Coronary artery (tissue), 2 donors: ENCODE measurements around the gene LETMD1.

Experiments used
- DNase-seq: peaks from one replicate; pipeline ENCODE4 v3.0.0-alpha.2; 2017; ENCODE audit warnings: low spot score
- H3K27ac ChIP-seq, 2 donors: fragments of 200-600 bp; sonication (generic); one replicate each; pipeline ENCODE4 v1.5.1; 2016 to 2019
- H3K4me3 ChIP-seq: fragments of 200-600 bp; sonication (generic); 2 replicates; pipeline ENCODE4 v1.5.1; 2016; ENCODE audit warnings: mild to moderate bottlenecking, moderate library complexity
- CTCF ChIP-seq: fragments of 200-600 bp; sonication (generic); IDR thresholded peaks from one replicate; pipeline ENCODE4 v1.5.1; 2019; ENCODE audit warnings: antibody characterized with exemption

Gene LETMD1

DNA sequence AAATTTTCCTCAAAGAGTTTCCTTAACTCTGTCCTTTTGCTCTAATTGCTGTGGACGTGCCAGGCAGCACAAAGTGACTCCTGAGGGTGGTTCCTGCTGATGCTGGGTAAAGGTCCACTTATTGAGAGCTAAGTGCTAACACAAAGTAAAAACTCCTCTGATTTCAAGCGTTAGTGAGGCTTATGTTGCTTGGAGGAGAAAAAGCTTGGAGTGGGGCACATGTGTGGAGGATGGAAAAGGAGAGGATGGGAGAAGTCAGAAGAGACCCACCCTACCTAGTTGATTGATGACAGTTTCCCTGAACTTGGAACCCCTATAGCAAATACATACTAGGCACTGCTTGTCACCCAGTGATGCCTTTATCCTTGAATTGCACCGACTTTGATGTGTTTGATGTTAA lies 11.8 kb upstream of the LETMD1 start:
- H3K27ac ChIP-seq, result no peak overlapping the region
- no peak overlapping the region for H3K4me3 ChIP-seq
- no peak for DNase-seq
- no peak for TF ChIP-seq CTCF

GRCh38 chr12:51048661-51049251 lies 629 bp downstream of the LETMD1 start:
- H3K27ac ChIP-seq, result peak overlapping the region; percentile 61 to 98
- TF ChIP-seq CTCF, result no peak
- no peak for DNase-seq
- peak overlapping the region; percentile 90 for H3K4me3 ChIP-seq

GRCh38 chr12:51049525-51049924 lies 1.4 kb downstream of the LETMD1 start:
- TF ChIP-seq CTCF, result no peak
- Histone ChIP-seq H3K4me3 (peak overlapping the region; percentile 90), H3K27ac (no peak overlapping the region)
- DNase-seq, result no peak

DNA sequence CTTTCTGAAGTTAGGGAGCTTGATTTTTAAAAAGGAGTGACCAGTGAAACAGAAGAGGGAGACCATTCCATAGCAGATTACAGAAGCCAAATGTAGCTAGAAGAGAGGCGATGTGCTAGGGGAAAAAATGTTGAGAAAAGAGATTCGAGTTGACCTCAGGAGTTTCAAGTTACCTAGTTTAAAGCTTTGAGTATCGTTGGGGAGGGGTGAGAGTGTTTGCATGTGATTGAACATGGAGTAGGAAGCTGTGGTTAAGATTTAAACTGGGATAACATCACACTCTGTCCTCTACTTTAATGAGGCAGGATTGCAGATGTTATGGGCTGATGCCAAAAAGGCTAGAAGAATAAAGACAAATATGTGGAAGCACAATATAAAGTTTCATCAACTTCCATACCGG lies 3.7 kb downstream of the LETMD1 start:
- no peak overlapping the region for H3K27ac ChIP-seq
- DNase-seq, result no peak
- H3K4me3 ChIP-seq, result no peak overlapping the region
- no peak for TF ChIP-seq CTCF

DNA sequence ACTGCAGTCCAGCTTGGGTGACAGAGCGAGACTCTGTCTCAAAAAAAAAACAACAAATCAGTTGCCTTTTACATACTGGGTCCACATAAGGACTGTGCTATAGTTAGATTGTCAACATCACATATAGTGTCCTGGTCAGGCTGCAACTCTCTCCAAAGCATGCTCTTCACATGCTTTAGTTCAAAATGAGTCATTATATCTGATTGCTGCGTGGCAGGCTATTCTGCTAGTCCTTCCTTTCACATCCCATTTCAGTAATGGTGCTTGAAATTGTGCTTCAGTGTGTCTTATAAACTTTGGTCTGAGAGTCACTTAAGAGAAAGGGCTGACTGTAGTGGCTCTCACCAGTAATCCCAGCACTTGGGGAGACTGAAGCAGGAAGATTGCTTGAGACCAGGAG lies 6.9 kb downstream of the LETMD1 start:
- TF ChIP-seq CTCF, result no peak
- no peak for DNase-seq
- Histone ChIP-seq H3K27ac (no peak overlapping the region), H3K4me3 (no peak overlapping the region)

- TF ChIP-seq CTCF, result no peak
- Histone ChIP-seq H3K4me3 (no peak overlapping the region), H3K27ac (no peak overlapping the region)
- DNase-seq, result no peak
These were observed 8.1 kb downstream of the LETMD1 start for GRCh38 chr12:51056242-51056641.

GRCh38 chr12:51059086-51059485 lies 11.0 kb downstream of the LETMD1 start:
- no peak for DNase-seq
- Histone ChIP-seq H3K4me3 (no peak overlapping the region), H3K27ac (no peak overlapping the region)
- no peak for TF ChIP-seq CTCF
